Measurements from ENCODE around the gene MBD4. TPM values are rescaled to one million over a fixed set of nuclear protein-coding genes. Genes with fewer than 3 reads are reported as not detected.

Gene MBD4
- total RNA-seq, 8 experiments from 2014 or later = 18.0 to 39.8 (median 25.4) TPM

- Histone ChIP-seq H3K27ac (no peak overlapping the region), H3K4me3 (no peak overlapping the region), H3K4me1 (replicated peaks in 1 of 2) (no peaks in the 10 kb centered on the region)
- WGBS, 10 experiments = 82 to 100% (median 100%) methylated on average over 1 of the region's 1 CpG; no CpG with 5 or more reads in 7 of the 10 experiments
- no peak for ATAC-seq (replicated peaks in 6 of 8)
- in situ Hi-C loops (cut with MboI; ENCODE audit: low pct_unique_long_range_greater_than_20kb in 2 of 9, low sequenced_read_pairs in 9 of 9, unreplicated experiment in 9 of 9) = loop anchor here in 1 of 9 experiments (25.0 kb wide), 1 partner anchor 351 kb away; no protein-coding TSS in a partner anchor
Measured at GRCh38 chr3:129461022-129461421, 21.3 kb upstream of the MBD4 start.

- H3K4me1 ChIP-seq (replicated peaks in 1 of 2) = no peaks in the 10 kb centered on the region
- H3K27ac ChIP-seq = no peak overlapping the region
- 50 to 100% (median 82%) methylated on average over 2 of the region's 2 CpGs; no CpG with 5 or more reads in 2 of the 10 experiments for WGBS, 10 experiments
- no peak overlapping the region for H3K4me3 ChIP-seq
- ATAC-seq (replicated peaks in 6 of 8) = no peak
- in situ Hi-C loops (cut with MboI; ENCODE audit: low pct_unique_long_range_greater_than_20kb in 2 of 9, low sequenced_read_pairs in 9 of 9, unreplicated experiment in 9 of 9) = loop anchor here in 1 of 9 experiments (25.0 kb wide), 1 partner anchor 352 kb away; no protein-coding TSS in a partner anchor
Measured at GRCh38 chr3:129460572-129460971, 20.8 kb upstream of the MBD4 start.

- no peaks in the 10 kb centered on the region for H3K4me1 ChIP-seq (replicated peaks in 1 of 2)
- 80 to 100% (median 94%) methylated on average over 1 to 3 of the region's 3 CpGs; no CpG with 5 or more reads in 1 of the 10 experiments for WGBS, 10 experiments
- H3K4me3 ChIP-seq = no peak overlapping the region
- in situ Hi-C loops (cut with MboI; ENCODE audit: low pct_unique_long_range_greater_than_20kb in 2 of 9, low sequenced_read_pairs in 9 of 9, unreplicated experiment in 9 of 9) = loop anchor here in 1 of 9 experiments (25.0 kb wide), 1 partner anchor 352 kb away; no protein-coding TSS in a partner anchor
- H3K27ac ChIP-seq = no peak overlapping the region
- no peak for ATAC-seq (replicated peaks in 6 of 8)
Measured at GRCh38 chr3:129460155-129460554, 20.4 kb upstream of the MBD4 start.

GRCh38 chr3:129453732-129454131, 14.0 kb upstream of the MBD4 start:
- WGBS, 10 experiments = 60 to 100% (median 89%) methylated on average over 1 of the region's 1 CpG; no CpG with 5 or more reads in 5 of the 10 experiments
- peak in 1 of 8 experiments; percentile 11 for ATAC-seq (replicated peaks in 6 of 8)
- Histone ChIP-seq H3K4me3 (no peak overlapping the region), H3K27ac (no peak overlapping the region), H3K4me1 (replicated peaks in 1 of 2) (peaks cover 8 to 10% of the 10 kb centered on the region in 2 donors)
- in situ Hi-C loops (cut with MboI; ENCODE audit: low pct_unique_long_range_greater_than_20kb in 2 of 9, low sequenced_read_pairs in 9 of 9, unreplicated experiment in 9 of 9) = loop anchor here in 1 of 9 experiments (25.0 kb wide), 1 partner anchor 359 kb away; no protein-coding TSS in a partner anchor

- H3K4me1 ChIP-seq (replicated peaks in 1 of 2) = peaks cover 8 to 13% of the 10 kb centered on the region in 2 donors
- H3K27ac ChIP-seq = no peak overlapping the region
- in situ Hi-C loops (cut with MboI; ENCODE audit: low pct_unique_long_range_greater_than_20kb in 2 of 9, low sequenced_read_pairs in 9 of 9, unreplicated experiment in 9 of 9) = loop anchor here in 1 of 9 experiments (25.0 kb wide), 1 partner anchor 363 kb away; no protein-coding TSS in a partner anchor
- WGBS, 10 experiments = 0 to 94% (median 49%) methylated on average over 1 to 5 of the region's 5 CpGs
- H3K4me3 ChIP-seq = no peak overlapping the region
- ATAC-seq (replicated peaks in 6 of 8) = peak in 5 of 8 experiments; percentile 25 to 79 (median 42)
Measured at GRCh38 chr3:129449279-129450115, 9.7 kb upstream of the MBD4 start.

GRCh38 chr3:129448186-129448895, 8.6 kb upstream of the MBD4 start:
- ATAC-seq (replicated peaks in 6 of 8) = peak in 2 of 8 experiments; percentile 36 to 47
- Histone ChIP-seq H3K27ac (no peak overlapping the region), H3K4me1 (replicated peaks in 1 of 2) (peaks cover 8 to 13% of the 10 kb centered on the region in 2 donors), H3K4me3 (no peak overlapping the region)
- in situ Hi-C loops (cut with MboI; ENCODE audit: low pct_unique_long_range_greater_than_20kb in 2 of 9, low sequenced_read_pairs in 9 of 9, unreplicated experiment in 9 of 9) = no loop called here
- WGBS, 10 experiments = 65 to 95% (median 77%) methylated on average over 7 to 14 of the region's 18 CpGs

- H3K4me3 ChIP-seq = no peak overlapping the region
- 44 to 83% (median 82%) methylated on average over 1 of the region's 1 CpG; no CpG with 5 or more reads in 6 of the 10 experiments for WGBS, 10 experiments
- ATAC-seq (replicated peaks in 6 of 8) = no peak
- H3K4me1 ChIP-seq (replicated peaks in 1 of 2) = peaks cover 16 to 17% of the 10 kb centered on the region in 2 donors
- in situ Hi-C loops (cut with MboI; ENCODE audit: low pct_unique_long_range_greater_than_20kb in 2 of 9, low sequenced_read_pairs in 9 of 9, unreplicated experiment in 9 of 9) = no loop called here
- no peak overlapping the region for H3K27ac ChIP-seq
Measured at GRCh38 chr3:129446926-129447325, 7.2 kb upstream of the MBD4 start.

- no peak for ATAC-seq (replicated peaks in 6 of 8)
- 90 to 100% (median 100%) methylated on average over 1 to 3 of the region's 3 CpGs; no CpG with 5 or more reads in 3 of the 10 experiments for WGBS, 10 experiments
- in situ Hi-C loops (cut with MboI; ENCODE audit: low pct_unique_long_range_greater_than_20kb in 2 of 9, low sequenced_read_pairs in 9 of 9, unreplicated experiment in 9 of 9) = no loop called here
- H3K27ac ChIP-seq = no peak overlapping the region
- peaks cover 18 to 27% of the 10 kb centered on the region in 2 donors for H3K4me1 ChIP-seq (replicated peaks in 1 of 2)
- no peak overlapping the region for H3K4me3 ChIP-seq
Measured at GRCh38 chr3:129445471-129445870, 5.7 kb upstream of the MBD4 start.

GRCh38 chr3:129442947-129443346, 3.2 kb upstream of the MBD4 start:
- in situ Hi-C loops (cut with MboI; ENCODE audit: low pct_unique_long_range_greater_than_20kb in 2 of 9, low sequenced_read_pairs in 9 of 9, unreplicated experiment in 9 of 9) = no loop called here
- Histone ChIP-seq H3K27ac (no peak overlapping the region), H3K4me3 (no peak overlapping the region), H3K4me1 (replicated peaks in 1 of 2) (peaks cover 8 to 24% of the 10 kb centered on the region in 2 donors)
- ATAC-seq (replicated peaks in 6 of 8) = no peak

GRCh38 chr3:129442486-129442885, 2.7 kb upstream of the MBD4 start:
- Histone ChIP-seq H3K4me1 (replicated peaks in 1 of 2) (peaks cover 8 to 24% of the 10 kb centered on the region in 2 donors), H3K4me3 (no peak overlapping the region), H3K27ac (no peak overlapping the region)
- 19 to 80% (median 42%) methylated on average over 1 to 2 of the region's 2 CpGs; no CpG with 5 or more reads in 1 of the 10 experiments for WGBS, 10 experiments
- ATAC-seq (replicated peaks in 6 of 8) = no peak
- in situ Hi-C loops (cut with MboI; ENCODE audit: low pct_unique_long_range_greater_than_20kb in 2 of 9, low sequenced_read_pairs in 9 of 9, unreplicated experiment in 9 of 9) = no loop called here

GRCh38 chr3:129441782-129442181, 2.0 kb upstream of the MBD4 start:
- H3K4me3 ChIP-seq = peak overlapping the region in 1 of 5 donors; percentile 2
- no peak overlapping the region for H3K27ac ChIP-seq
- in situ Hi-C loops (cut with MboI; ENCODE audit: low pct_unique_long_range_greater_than_20kb in 2 of 9, low sequenced_read_pairs in 9 of 9, unreplicated experiment in 9 of 9) = no loop called here

GRCh38 chr3:129441215-129441614, 1.5 kb upstream of the MBD4 start:
- peaks cover 8 to 24% of the 10 kb centered on the region in 2 donors for H3K4me1 ChIP-seq (replicated peaks in 1 of 2)
- 7 to 78% (median 25%) methylated on average over 2 to 9 of the region's 9 CpGs; no CpG with 5 or more reads in 2 of the 10 experiments for WGBS, 10 experiments
- H3K4me3 ChIP-seq = peak overlapping the region; percentile 67 to 76 (median 69)
- ATAC-seq (replicated peaks in 6 of 8) = no peak
- H3K27ac ChIP-seq = peak overlapping the region in 1 of 2 donors; percentile 85
- in situ Hi-C loops (cut with MboI; ENCODE audit: low pct_unique_long_range_greater_than_20kb in 2 of 9, low sequenced_read_pairs in 9 of 9, unreplicated experiment in 9 of 9) = no loop called here

More at GRCh38 chr3:129441782-129442181, 2.0 kb upstream of the MBD4 start:
- H3K4me1 ChIP-seq (replicated peaks in 1 of 2) = peaks cover 8 to 24% of the 10 kb centered on the region in 2 donors
- WGBS, 10 experiments = 0 to 81% (median 28%) methylated on average over 1 to 4 of the region's 4 CpGs
- ATAC-seq (replicated peaks in 6 of 8) = no peak

Measured in motor neuron (in vitro differentiated cells).